GM18519 (cell line): ENCODE results near the gene KISS1.

Experiments used
- ATAC-seq: cut with Tn5 transposase; IDR thresholded peaks from one replicate; pipeline ENCODE4 v1.9.1; 2021; ENCODE audit warnings: mild to moderate bottlenecking, moderate library complexity; ENCODE audit not compliant: unreplicated experiment, low FRiP score

Gene KISS1

DNA sequence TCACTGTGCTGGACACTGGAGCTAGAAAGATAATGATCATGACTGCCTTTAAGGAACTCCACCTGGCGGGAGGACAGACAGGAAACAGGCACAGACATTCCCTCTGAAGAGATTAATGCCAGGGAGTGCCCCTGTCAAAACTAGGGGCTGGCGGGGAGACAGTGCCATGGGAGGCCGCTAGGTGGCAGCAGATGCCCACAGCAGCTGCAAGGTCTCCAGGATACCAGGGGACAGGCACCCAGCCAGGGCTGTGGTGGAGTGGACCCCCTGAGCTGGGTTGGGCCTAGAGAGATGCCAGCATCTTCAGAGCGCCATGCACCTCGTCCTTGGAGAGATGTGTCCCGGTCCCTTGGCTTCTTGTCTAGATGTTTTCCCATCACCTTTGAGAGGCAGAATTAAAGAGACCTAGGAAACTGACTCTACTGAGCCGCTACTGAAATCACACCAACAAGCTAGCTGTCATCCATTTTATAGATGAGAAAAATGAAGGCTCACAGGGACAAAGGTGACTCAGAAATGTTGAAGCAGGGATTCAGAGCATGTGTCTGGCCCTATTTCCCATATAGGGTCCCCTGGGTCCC, 33.7 kb downstream of the KISS1 start:
- ATAC-seq, result no peak

DNA sequence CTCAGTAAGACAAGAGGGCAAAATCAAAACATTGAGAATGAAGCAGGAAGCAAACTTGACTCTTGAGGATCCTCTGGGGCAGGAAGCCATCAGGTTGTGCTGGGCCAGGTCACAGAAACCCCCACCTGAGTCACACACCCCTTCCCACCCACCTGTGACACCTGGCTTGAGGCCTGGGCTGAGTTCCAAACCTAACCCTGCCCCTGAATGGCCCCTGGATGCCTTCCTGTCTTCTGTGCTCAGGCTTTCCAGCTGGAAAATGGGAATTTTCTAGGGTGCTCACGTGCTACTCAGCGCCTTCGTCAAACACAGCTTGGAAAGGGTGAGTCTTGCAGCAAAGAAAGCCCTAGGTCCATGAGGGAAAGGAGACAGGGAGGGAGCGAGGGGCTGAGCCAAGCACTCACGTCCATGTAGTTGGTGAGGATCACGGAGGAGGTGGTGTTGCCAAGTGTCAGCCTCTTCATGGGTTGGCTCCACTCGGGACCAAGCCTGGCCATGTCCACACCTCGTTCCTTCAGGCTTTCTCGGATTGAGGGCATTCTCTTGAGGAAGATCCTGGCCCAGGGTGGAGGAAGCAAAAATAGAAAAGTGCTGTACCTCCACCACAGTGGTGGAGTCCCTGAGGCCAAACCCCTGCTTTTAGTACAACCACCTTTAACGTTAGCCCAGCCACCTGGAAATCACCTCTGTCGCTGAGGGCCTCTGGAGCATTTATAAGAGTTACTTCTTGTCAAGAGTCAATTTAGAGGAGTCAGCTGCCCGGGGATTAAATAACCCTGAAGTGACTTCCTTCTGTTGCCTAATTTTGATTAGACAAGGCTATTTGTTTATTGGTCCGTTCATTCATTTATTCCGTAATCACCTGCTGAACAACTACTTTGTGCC, 34.4 kb downstream of the KISS1 start:
- ATAC-seq, result no peak

GRCh38 chr1:204157962-204158361, 38.3 kb downstream of the KISS1 start:
- no peak for ATAC-seq

- ATAC-seq, result no peak
Observed at GRCh38 chr1:204155881-204156280, 40.4 kb downstream of the KISS1 start.

DNA sequence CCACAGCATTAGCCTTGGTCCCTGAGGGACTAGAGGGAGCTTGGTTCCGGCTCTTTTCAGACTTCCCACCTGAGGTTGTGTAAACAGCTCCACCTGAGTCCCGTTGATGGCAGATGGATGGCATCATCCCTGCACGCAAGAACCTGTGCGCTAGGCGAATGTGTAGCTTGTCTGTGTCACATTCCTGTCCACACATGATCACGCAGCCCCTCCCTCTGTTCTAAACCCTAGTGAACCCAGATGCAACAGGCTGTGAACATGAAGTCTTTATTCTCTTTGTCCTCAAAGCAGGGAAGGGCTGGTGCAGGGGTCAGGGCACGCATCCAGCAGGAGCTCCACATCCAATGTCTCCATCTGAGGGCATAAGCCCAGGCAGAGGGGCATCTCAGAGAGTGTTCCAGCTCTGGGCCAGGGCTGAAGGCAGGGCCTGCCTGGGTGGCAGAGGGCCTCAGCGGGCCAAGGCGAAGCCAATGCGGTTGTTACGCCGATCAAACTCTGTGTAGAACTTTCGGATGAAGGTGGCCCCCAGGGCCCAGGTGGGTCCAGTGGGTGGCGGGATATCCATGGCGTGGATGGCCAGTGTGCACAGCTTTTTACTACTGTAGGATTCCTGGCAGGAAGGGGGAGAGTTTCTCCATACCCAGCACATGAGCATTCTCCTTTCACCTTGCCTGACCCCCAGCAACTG, 41.6 kb downstream of the KISS1 start:
- no peak for ATAC-seq

- no peak for ATAC-seq
Observed at GRCh38 chr1:204153667-204154066, 42.6 kb downstream of the KISS1 start.

DNA sequence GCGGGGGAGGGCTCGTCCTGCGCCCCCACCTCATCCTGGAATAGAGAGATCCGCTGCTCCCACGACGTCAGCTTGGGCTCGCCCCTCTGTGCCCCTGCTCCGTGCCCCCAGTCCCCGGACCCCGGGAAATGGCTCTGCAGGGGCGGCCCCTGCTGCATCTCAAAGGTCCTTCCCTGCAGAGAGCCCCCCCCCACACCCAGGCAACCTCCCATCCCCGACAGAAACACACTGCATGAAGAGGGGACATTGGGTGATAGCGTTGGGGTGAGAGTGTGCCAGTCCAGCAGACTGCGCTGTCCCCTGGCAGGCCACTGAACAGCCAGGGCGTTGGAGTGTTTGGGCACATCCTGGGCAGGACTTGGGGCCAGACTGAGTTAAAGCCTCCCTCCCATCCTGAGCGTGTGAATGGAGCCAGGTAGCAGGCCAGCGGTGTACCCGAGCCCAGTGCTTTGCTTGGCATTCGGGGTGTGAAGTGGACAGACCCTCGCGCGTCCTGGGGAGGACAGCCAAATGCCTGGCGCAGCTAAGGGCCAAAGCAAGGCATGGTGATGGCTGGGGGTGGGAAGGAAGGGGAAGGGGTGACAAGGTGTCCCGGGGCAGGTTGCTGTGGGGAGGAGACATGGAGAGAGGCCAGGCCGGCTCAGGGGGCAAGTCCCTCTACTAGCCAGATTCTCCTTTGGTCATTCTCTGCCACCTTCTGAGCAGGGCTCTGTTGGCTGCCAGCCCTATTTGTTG, 43.8 kb downstream of the KISS1 start:
- ATAC-seq, result no peak

DNA sequence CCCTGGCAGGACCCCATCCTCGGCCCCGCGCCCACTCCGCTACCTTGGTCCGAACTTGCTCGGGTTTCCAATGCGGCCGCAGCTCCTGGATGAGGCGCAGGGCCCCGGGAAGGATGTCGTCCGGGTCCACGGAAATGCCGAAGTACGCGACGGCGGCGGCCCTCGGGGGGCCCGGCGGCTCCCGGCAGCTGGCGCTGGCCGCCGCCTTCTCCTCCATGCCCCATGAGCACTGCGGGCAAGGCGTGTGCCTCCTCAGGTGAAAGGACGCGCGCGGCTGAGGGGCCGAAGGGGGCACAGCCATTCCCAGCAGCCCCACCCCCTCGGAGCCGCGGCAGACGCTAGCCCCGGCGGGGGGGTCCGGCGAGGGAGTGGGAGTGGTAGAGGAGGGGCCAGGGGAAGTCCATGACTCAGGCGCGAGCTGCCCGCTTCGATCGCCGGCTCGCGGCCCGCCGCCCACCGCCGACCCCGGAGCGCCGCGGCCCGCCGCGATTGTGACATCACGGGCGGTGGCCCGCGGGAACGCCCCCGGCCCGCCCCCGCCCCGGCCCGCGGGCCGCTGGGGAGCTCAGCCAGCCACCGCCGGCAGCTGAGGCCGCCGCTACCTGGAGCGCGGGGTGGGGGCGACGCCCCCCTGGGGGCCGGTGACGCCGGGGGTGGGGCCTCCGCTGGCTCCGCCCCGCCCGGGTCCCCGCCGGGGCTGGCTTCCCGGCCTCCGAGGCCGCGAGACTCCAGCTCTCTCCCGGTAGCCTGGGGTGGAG, 44.6 kb downstream of the KISS1 start, which contains the start of gene ETNK2:
TSS of gene ETNK2 (minus strand) at position 493 of the 758 bp plus-strand sequence. CDS start at position 301, 192 bp downstream.
- ATAC-seq, result no peak

GRCh38 chr1:204150702-204151551, 45.4 kb downstream of the KISS1 start:
- no peak for ATAC-seq

DNA sequence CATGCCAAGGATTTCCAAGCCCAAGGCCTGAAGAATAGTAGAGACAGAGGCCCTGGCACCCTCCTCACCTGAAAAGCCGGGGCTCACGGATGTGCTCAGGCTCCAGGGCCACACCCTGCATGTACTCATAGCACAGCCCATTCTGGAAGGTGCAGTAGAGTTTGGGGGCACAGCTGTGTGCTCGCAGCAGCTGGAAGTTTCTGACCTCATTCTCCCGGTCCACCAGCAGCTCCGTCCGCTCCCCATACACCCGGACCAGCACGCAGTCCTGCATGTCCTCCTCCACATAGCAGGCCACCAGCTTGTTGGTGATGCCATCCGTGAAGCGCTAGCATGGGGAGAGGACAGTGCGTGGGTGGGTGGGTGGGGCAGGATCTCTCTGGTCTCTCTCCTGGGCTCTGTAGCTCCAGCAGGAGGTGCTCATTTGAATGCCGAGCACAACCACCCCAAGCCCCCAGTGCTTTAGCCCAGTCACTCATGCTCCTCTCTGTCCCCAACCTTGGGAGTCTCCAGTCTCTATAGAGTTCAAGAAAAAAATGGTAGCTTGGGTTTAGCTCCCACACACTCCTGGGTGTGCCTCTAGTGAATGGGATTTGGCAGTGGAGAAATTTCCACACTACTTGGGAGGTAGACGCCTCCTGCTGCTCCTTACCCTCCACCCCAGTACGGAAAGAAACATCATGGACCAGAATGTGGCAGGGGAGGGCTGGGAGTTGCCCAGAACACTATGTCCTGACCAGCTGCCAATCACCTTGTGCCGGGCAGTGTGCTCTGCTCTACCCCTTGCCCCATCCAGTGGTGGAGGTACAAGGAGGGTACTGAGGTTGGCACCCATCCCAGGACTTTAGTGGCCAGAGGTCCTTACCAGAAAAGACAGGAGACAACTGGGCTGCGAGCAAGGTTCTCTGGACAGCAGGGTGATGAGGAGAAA, 46.4 kb downstream of the KISS1 start:
- no peak for ATAC-seq

- ATAC-seq, result no peak
Observed at GRCh38 chr1:204149107-204149506, 47.2 kb downstream of the KISS1 start.

DNA sequence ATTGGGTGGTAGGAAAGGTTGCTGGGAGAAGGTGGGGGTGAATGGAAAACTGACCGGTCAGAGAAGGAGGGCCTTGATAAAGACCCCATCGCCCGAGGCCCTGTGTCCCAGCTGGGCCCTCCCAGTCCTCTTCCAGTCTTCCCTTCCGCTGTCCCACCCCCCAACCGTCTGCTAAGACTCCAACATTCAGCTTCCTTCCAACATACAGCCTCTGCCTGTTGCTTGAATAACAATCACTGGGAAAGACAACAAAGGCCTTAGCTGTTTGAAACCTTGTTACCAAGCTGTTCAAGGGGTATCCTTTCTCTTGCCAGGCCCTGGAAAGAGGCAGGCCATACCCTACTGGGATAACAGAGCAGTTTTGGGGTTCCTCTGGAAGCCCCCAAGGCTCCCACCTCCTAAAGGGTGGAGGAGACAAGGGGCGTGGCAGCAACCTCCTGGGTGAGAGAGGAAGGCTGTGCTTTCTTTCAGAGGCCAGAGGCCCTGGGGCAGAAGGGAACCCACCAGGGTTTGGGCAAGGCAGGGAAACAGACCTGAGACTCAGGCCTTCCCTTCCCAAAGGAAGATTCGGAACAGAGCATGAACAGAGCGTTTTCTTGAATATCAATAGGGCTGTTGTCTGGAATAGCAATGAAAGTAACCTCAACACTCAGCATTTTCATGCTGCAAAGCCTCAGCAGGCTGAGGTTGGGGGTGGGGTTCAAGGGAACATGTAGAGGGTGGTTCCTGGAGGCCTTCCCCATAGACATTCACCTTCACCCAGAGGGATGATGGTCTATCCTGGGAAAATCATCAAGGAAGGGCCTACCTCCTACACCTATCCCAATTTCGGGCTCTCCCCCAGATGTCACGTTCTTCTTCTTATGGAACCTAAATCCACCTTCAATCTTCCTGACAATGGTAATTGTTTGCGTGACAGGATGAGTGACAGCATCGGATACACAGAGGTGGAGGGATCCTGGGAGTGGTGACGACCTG, 48.6 kb downstream of the KISS1 start:
- no peak for ATAC-seq

- ATAC-seq, result no peak
Observed at GRCh38 chr1:204146965-204147364, 49.3 kb downstream of the KISS1 start.

DNA sequence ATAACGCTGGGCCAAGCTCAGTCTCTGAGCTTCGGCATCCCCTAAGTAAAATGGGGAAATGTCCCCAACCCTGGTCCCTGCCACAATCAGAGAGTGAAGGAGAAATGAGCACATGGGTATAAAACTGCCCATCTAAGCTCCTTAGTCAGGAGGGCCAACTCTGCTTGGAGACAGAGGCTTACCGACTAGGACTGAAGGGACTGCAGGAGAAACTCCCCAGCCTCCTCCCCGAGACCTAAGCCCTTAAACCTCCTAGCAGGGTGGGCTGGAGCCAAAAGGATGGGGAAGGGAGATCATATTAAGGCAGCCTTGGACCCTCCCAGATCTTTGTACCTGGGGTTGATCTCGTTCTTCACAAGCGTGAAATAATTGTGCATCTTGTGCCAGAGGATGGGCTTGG, 50.0 kb downstream of the KISS1 start:
- no peak for ATAC-seq

GRCh38 chr1:204145033-204145504, 51.2 kb downstream of the KISS1 start:
- no peak for ATAC-seq

DNA sequence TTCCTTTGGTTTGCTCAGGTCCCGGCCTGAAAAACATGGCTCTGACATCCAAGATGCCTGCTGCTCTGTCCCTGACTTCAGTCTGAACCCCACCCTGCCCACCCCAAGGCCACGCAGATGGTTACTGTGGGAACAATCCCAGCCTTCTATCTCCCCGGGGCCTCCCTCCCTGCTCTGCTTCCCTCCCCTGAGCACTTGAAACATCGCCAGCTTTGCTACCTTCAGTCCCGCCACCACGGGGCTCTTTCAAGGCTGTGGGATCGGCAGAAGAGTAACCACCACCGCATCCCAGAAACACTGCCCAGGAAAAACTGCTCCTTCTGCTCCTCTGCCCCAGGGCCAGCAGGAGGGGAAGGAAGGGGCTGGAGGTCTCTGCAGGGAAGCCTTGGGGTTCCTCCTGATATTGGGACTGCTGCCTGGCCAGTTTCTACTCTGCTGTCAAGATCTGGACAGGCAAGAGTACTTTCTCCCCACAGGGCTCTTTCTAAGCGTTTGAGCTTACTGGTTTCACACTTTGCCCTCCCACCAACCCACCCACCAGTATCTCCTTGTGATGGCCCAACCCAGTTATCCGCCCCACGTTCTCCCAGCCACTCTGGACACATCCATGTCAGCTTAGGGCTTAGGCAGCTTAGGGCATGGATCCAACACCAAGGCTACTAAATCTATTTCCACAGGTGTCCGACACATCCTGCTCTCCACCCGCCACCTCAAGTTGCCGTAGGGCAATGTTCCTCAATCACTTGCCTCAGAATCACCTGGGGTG, 52.8 kb downstream of the KISS1 start:
- ATAC-seq, result no peak
